DMS 273 treated with DMSO at 0.1 percent for 48 hours (cell line): ENCODE data around the gene MED23.

Experiments used
- DNase-seq: peaks from one replicate; lab custom pipeline; 2025; lab: John Stamatoyannopoulos, UW

Gene MED23

GRCh38 chr6:131640100-131640499, 12.1 kb upstream of the MED23 start:
- DNase-seq: no peak

- no peak for DNase-seq
Measured at GRCh38 chr6:131638013-131638412, 10.0 kb upstream of the MED23 start.

- DNase-seq: no peak
Measured at GRCh38 chr6:131636880-131637792, 9.1 kb upstream of the MED23 start, which contains the start of gene ENPP3. TSS of gene ENPP3 (plus strand) at chr6:131637302. CDS start at chr6:131637385, 83 bp downstream.

GRCh38 chr6:131635384-131636340, 7.6 kb upstream of the MED23 start:
- DNase-seq: no peak

GRCh38 chr6:131631625-131632289, 3.7 kb upstream of the MED23 start:
- no peak for DNase-seq

- DNase-seq: no peak
Measured at GRCh38 chr6:131629651-131630050, 1.6 kb upstream of the MED23 start.

GRCh38 chr6:131628726-131629125, 684 bp upstream of the MED23 start:
- DNase-seq: no peak

GRCh38 chr6:131615275-131615674, 12.8 kb downstream of the MED23 start:
- no peak for DNase-seq

GRCh38 chr6:131613296-131613925, 14.6 kb downstream of the MED23 start:
- DNase-seq: no peak

- DNase-seq: no peak
Measured at GRCh38 chr6:131602781-131603312, 25.2 kb downstream of the MED23 start.

- DNase-seq: no peak
Measured at GRCh38 chr6:131600716-131601115, 27.3 kb downstream of the MED23 start.

GRCh38 chr6:131597446-131597845, 30.6 kb downstream of the MED23 start:
- no peak for DNase-seq

GRCh38 chr6:131594074-131594473, 34.0 kb downstream of the MED23 start:
- no peak for DNase-seq

- DNase-seq: no peak
Measured at GRCh38 chr6:131592935-131593334, 35.1 kb downstream of the MED23 start.

GRCh38 chr6:131588643-131589042, 39.4 kb downstream of the MED23 start:
- DNase-seq: no peak

GRCh38 chr6:131587909-131588308, 40.1 kb downstream of the MED23 start:
- DNase-seq: no peak

- DNase-seq: no peak
Measured at GRCh38 chr6:131586543-131586942, 41.5 kb downstream of the MED23 start.

- no peak for DNase-seq
Measured at GRCh38 chr6:131581523-131581922, 46.5 kb downstream of the MED23 start.

- no peak for DNase-seq
Measured at GRCh38 chr6:131575834-131576478, 52.1 kb downstream of the MED23 start.

- no peak for DNase-seq
Measured at GRCh38 chr6:131574686-131575085, 53.4 kb downstream of the MED23 start.

- DNase-seq: no peak
Measured at GRCh38 chr6:131574133-131574532, 53.9 kb downstream of the MED23 start.
